Neural progenitor cell (in vitro differentiated cells): Measurements from ENCODE around the gene ADNP2. TPM values are rescaled to one million over a fixed set of nuclear protein-coding genes. Genes with fewer than 3 reads are reported as not detected.

Experiments used
- DNase-seq: peaks from one replicate; pipeline ENCODE4 v3.0.0-alpha.2; 2016; ENCODE audit warnings: low spot score
- H2AFZ ChIP-seq: fragments of 200-600 bp; sonication (generic); replicated peaks from 2 replicates; pipeline ENCODE4 v1.6.1; 2016; ENCODE audit warnings: antibody characterized with exemption
- H3F3A ChIP-seq: fragments of 200-600 bp; sonication (generic); 2 replicates; pipeline ENCODE4 v1.6.1; 2016; ENCODE audit warnings: antibody characterized with exemption, low read depth
- H3K27ac ChIP-seq: fragments of 200-600 bp; sonication (generic); 2 replicates; pipeline ENCODE4 v1.5.1; 2016; ENCODE audit warnings: mild to moderate bottlenecking
- H3K27me3 ChIP-seq: fragments of 200-600 bp; sonication (generic); 2 replicates; pipeline ENCODE4 v1.6.1; 2016; ENCODE audit warnings: mild to moderate bottlenecking, moderate library complexity
- H3K36me3 ChIP-seq: fragments of 200-600 bp; sonication (generic); 2 replicates; pipeline ENCODE4 v1.5.1; 2016
- H3K4me1 ChIP-seq: fragments of 200-600 bp; sonication (generic); 2 replicates; pipeline ENCODE4 v1.6.1; 2016; ENCODE audit warnings: mixed run types
- H3K4me2 ChIP-seq: fragments of 200-600 bp; sonication (generic); 2 replicates; pipeline ENCODE4 v1.6.1; 2016
- H3K4me3 ChIP-seq: fragments of 200-600 bp; sonication (generic); 2 replicates; pipeline ENCODE4 v1.5.1; 2016
- H3K79me2 ChIP-seq: fragments of 200-600 bp; sonication (generic); 2 replicates; pipeline ENCODE4 v1.6.1; 2016; ENCODE audit warnings: low read depth
- H3K9ac ChIP-seq: fragments of 200-600 bp; sonication (generic); 2 replicates; pipeline ENCODE4 v1.6.1; 2016
- H3K9me3 ChIP-seq: fragments of 200-600 bp; sonication (generic); 2 replicates; pipeline ENCODE4 v1.5.1; 2016; ENCODE audit warnings: low read depth
- H4K20me1 ChIP-seq: fragments of 200-600 bp; sonication (generic); 2 replicates; pipeline ENCODE4 v1.6.1; 2016; ENCODE audit warnings: low read depth
- H3K27ac Mint-ChIP-seq: 3 replicates; pipeline ENCODE4 v1.8.0; 2021; ENCODE audit warnings: mixed read lengths
- H3K27me3 Mint-ChIP-seq: 2 replicates; pipeline ENCODE4 v1.8.0; 2022; ENCODE audit warnings: low read depth, mild to moderate bottlenecking, inconsistent platforms, moderate library complexity, mixed read lengths; ENCODE audit not compliant: insufficient read depth
- H3K36me3 Mint-ChIP-seq: 3 replicates; pipeline ENCODE4 v1.8.0; 2021; ENCODE audit warnings: mixed read lengths
- H3K4me1 Mint-ChIP-seq: 3 replicates; pipeline ENCODE4 v1.8.0; 2021; ENCODE audit warnings: mixed read lengths
- H3K4me3 Mint-ChIP-seq: 3 replicates; pipeline ENCODE4 v1.8.0; 2021; ENCODE audit warnings: mild to moderate bottlenecking, moderate library complexity, mixed read lengths
- H3K9me3 Mint-ChIP-seq: 3 replicates; pipeline ENCODE4 v1.8.0; 2020; ENCODE audit warnings: mixed read lengths
- EZH2 ChIP-seq: fragments of 200-600 bp; sonication (generic); IDR thresholded peaks from 2 replicates; pipeline ENCODE4 v1.6.1; 2017; ENCODE audit warnings: antibody characterized with exemption, mild to moderate bottlenecking, moderate library complexity
- EZH2phosphoT487 ChIP-seq: fragments of 200-600 bp; sonication (generic); IDR thresholded peaks from 2 replicates; pipeline ENCODE4 v1.6.1; 2017; ENCODE audit warnings: antibody characterized with exemption
- total RNA-seq: library from RNA; depleted of rRNA; stranded (reverse); fragments of >200 nt; gene quantifications from 2 replicates; pipeline ENCODE4 v1.2.3, GENCODE V29; 2015; ENCODE audit warnings: low replicate concordance
- TF ChIP-seq, protein P1 (sequence below): fragments of 200-600 bp; sonication (generic); IDR thresholded peaks from 2 replicates; pipeline ENCODE4 v1.5.1; 2017; ENCODE audit warnings: antibody characterized with exemption, mild to moderate bottlenecking

The ADNP2 gene
- total RNA-seq, 1 donor from 2014 or later = 72.4 TPM

DNA sequence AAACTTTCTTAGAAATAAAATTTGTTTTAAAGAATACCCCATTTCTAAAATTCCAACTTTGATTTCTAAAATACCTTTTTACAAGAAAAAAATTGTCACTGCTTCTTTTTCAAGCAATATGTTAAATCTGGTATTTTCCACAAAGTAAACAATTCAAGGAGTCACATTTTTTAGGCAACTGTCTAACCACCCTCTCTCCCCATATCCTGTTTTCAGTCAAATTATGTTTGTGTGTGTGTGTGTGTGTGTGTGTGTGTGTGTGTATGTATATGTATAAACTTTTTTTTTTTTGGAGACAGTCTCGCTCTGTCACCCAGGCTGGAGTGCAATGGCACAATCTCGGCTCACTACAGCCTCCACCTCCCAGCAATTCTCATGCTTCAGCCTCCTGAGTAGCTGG, 59.3 kb downstream of the ADNP2 start:
- Histone ChIP-seq H3K27ac (no peak overlapping the region), H4K20me1 (peaks cover 4% of the 10 kb centered on the region), H3K79me2 (no peaks in the 10 kb centered on the region), H3K4me3 (no peak overlapping the region), H3K4me2 (no peak overlapping the region), H3K27me3 (no peaks in the 10 kb centered on the region), H3K36me3 (no peaks in the 10 kb centered on the region), H3K4me1 (no peaks in the 10 kb centered on the region), H3K9ac (no peak overlapping the region), H2AFZ (no peak overlapping the region), H3F3A (no peaks in the 10 kb centered on the region), H3K9me3 (no peaks in the 10 kb centered on the region)
- Mint-ChIP-seq H3K4me3 (no peak overlapping the region), H3K27me3 (peaks cover 5% of the 10 kb centered on the region), H3K27ac (no peak overlapping the region), H3K9me3 (peaks cover 24% of the 10 kb centered on the region), H3K4me1 (peaks cover 20% of the 10 kb centered on the region), H3K36me3 (peaks cover 39% of the 10 kb centered on the region)
- no peak for DNase-seq
- TF ChIP-seq, protein P1, sequence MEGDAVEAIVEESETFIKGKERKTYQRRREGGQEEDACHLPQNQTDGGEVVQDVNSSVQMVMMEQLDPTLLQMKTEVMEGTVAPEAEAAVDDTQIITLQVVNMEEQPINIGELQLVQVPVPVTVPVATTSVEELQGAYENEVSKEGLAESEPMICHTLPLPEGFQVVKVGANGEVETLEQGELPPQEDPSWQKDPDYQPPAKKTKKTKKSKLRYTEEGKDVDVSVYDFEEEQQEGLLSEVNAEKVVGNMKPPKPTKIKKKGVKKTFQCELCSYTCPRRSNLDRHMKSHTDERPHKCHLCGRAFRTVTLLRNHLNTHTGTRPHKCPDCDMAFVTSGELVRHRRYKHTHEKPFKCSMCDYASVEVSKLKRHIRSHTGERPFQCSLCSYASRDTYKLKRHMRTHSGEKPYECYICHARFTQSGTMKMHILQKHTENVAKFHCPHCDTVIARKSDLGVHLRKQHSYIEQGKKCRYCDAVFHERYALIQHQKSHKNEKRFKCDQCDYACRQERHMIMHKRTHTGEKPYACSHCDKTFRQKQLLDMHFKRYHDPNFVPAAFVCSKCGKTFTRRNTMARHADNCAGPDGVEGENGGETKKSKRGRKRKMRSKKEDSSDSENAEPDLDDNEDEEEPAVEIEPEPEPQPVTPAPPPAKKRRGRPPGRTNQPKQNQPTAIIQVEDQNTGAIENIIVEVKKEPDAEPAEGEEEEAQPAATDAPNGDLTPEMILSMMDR = no peak
- no peak for TF ChIP-seq EZH2
- TF ChIP-seq EZH2phosphoT487 = no peak

DNA sequence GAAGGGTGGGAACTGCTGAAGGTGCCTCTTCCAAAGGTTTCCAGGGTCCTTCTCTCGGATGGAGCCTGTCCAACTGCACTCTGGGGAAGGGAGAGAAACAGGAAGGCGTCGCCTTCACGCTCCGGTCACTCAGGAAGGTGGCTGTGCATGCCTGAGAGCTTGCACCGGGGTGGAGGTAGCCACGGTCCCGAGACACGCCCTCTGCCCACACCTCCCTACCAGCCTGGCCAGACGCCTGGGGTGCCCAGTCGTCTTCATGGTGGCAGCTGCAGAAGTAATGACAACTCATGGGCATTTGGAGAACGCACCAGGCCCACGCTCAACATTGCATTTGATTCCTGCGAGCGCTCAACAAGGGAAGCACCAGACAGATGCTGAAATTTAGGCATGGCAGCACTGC, 59.9 kb downstream of the ADNP2 start:
- H3K9ac ChIP-seq = no peak overlapping the region
- no peaks in the 10 kb centered on the region for H3F3A ChIP-seq
- H3K79me2 ChIP-seq = no peaks in the 10 kb centered on the region
- no peak overlapping the region for H3K27ac Mint-ChIP-seq
- no peaks in the 10 kb centered on the region for H3K27me3 ChIP-seq
- peaks cover 24% of the 10 kb centered on the region for H3K9me3 Mint-ChIP-seq
- no peak overlapping the region for H3K4me3 Mint-ChIP-seq
- TF ChIP-seq EZH2phosphoT487 = no peak
- TF ChIP-seq, protein P1 = no peak
- TF ChIP-seq EZH2 = no peak
- H3K36me3 ChIP-seq = no peaks in the 10 kb centered on the region
- H3K4me2 ChIP-seq = no peak overlapping the region
- peaks cover 5% of the 10 kb centered on the region for H3K27me3 Mint-ChIP-seq
- H3K4me3 ChIP-seq = no peak overlapping the region
- H3K27ac ChIP-seq = no peak overlapping the region
- H4K20me1 ChIP-seq = peaks cover 4% of the 10 kb centered on the region
- no peak for DNase-seq
- peaks cover 34% of the 10 kb centered on the region for H3K36me3 Mint-ChIP-seq
- no peaks in the 10 kb centered on the region for H3K9me3 ChIP-seq
- H3K4me1 ChIP-seq = no peaks in the 10 kb centered on the region
- peaks cover 20% of the 10 kb centered on the region for H3K4me1 Mint-ChIP-seq
- no peak overlapping the region for H2AFZ ChIP-seq

GRCh38 chr18:80169607-80170006, 60.5 kb downstream of the ADNP2 start:
- Histone ChIP-seq H3K4me3 (no peak overlapping the region), H3K36me3 (no peaks in the 10 kb centered on the region), H3K79me2 (no peaks in the 10 kb centered on the region), H3K4me1 (no peaks in the 10 kb centered on the region), H3K9me3 (no peaks in the 10 kb centered on the region), H3K4me2 (no peak overlapping the region), H3K27me3 (no peaks in the 10 kb centered on the region), H3K9ac (no peak overlapping the region), H3K27ac (no peak overlapping the region), H2AFZ (no peak overlapping the region), H4K20me1 (peaks cover 4% of the 10 kb centered on the region), H3F3A (no peaks in the 10 kb centered on the region)
- TF ChIP-seq, protein P1 = no peak
- TF ChIP-seq EZH2phosphoT487 (no peak), EZH2 (no peak)
- Mint-ChIP-seq H3K4me3 (no peak overlapping the region), H3K27me3 (peaks cover 5% of the 10 kb centered on the region), H3K27ac (no peak overlapping the region), H3K36me3 (peaks cover 29% of the 10 kb centered on the region), H3K4me1 (peaks cover 20% of the 10 kb centered on the region), H3K9me3 (peaks cover 19% of the 10 kb centered on the region)
- DNase-seq = no peak
